Kasumi-1 (cell line): ENCODE results near the gene HOXB1.
"Not testable (repeated sequence)": the region's sequence is repeated elsewhere in the genome, so short reads cannot be mapped to it uniquely, and the experiment has no call there.

Experiments used
- DNase-seq, 2 experiments: peaks; one replicate each; lab custom pipeline; 2025; lab: John Stamatoyannopoulos, UW

HOXB1 gene

DNA sequence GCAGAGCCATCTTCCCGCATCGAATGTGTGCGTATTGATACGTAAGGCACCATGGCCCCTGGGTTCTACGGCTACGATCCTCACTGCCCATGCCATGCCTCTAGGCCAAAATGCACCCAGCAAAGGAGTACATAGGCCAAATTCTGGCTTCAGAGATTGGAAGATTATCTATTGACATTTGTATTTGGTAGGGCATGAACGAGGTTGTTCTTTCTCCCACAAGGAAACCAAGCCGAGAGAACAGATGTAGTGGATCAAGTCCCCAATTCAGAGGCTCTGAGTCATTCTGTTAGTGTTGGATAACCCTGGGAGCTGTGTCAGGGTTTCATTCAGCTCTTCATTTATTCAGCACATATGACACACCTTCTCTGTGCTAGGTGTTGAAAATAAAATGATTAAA lies 36.5 kb downstream of the HOXB1 start:
- no peak for DNase-seq

DNA sequence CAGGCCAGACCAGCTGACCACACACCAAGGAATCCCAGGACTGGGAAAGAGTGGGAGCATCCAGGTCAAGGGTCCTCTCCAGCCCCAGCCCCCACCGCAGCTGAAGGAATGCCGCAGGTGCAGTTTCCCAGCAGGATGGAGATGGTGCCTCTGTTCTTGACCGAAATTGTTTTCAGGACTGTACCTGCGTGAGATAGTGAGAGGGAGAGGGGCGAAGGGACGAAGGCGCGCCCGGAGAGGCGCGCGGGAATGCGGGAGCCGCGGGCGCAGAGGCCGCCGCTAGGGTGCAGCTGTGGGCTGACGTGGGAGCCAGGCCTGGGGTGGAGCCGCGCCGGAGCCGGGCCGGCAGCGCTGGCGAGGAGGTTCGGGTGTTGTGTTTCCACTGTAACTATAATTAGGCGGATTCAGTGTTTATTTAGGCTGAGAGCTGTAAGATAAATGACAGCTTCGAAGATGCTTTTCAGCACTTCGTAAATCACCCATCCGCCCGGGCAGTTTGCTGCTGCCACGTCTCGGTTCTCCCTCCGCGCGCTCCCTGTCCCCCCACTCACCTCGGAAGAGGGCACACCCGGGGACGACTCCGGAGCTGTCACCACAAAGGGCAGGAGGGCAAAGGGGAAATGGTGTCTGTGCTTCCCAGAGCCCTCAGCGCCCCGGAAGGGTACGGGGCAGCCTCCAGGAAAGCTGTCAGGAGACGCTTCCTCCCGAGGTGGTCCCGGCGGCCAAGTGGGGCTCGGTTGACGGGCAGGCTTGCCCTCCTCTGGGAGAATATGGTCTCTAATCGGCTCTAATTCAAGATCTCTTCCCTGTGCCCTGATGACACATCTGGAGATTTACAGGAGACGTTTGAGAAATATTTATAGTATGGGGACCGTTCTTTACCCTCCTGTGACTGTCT lies 38.2 kb downstream of the HOXB1 start:
- DNase-seq, result no peak

GRCh38 chr17:48491527-48492273 lies 39.1 kb downstream of the HOXB1 start:
- no peak for DNase-seq

DNA sequence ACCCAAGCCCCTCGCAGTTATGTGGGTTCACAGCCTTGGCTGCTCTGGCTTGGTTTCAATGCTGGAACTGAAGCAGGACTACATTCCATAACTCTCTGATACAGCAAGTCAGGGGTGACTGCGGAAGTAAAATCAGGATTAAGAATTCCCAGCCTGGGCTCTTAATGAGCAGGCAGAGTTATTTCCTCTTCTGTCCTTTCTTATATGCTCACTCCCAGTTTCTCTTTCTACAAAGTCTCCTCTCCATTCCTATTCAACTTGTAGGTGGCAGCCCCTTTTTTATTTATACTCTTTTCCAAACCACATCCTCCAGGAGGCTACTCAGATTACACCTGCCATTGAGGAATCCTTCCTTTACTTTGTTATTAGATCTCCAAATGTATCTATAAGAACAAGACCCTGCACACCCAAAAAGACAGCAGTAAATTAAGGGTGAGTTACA lies 40.3 kb downstream of the HOXB1 start:
- no peak for DNase-seq

GRCh38 chr17:48489781-48490180 lies 41.0 kb downstream of the HOXB1 start:
- DNase-seq, result no peak

GRCh38 chr17:48488548-48489106 lies 42.2 kb downstream of the HOXB1 start:
- DNase-seq, result no peak

- no peak for DNase-seq
Measured at GRCh38 chr17:48487221-48487620, 43.6 kb downstream of the HOXB1 start.

DNA sequence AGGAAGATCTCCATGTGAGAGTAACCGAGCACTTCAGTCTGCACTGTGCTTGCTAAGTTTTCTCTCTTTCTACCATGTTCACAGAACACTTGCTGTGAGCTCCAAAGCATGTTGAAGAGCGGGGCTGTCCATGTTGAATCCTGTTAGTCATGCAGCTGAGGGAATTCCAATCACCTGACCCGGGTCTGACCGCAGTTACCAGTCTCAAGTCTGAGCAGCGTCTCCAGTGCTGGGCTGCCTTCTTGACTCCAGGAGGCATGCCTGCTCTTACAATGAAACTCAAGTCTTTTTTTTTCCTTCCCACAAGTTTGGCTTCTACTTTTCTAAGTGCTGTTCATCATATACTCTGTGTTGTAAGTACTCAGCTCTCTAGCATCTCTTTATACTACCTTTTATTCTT lies 44.3 kb downstream of the HOXB1 start:
- DNase-seq, result no peak

DNA sequence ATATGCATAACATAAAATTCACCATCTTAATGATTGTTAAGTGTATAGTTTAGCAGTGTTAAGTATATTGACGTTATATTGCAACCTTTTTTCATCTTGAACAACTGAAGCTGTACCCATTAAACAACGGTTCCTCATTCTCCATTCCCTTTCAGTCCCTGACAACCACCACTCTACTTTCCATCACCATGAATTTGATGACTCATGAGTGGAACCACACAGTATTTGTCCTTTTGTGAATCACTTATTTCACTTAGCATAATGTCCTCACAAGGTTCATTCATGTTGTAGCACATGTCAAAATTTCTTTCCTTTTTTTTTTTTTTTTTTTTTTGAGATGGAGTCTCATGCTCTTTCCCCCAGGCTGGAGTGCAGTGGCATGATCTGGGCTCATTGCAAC lies 46.0 kb downstream of the HOXB1 start:
- DNase-seq, result peak; percentile 26 to 58

GRCh38 chr17:48484256-48484655 lies 46.6 kb downstream of the HOXB1 start:
- no peak for DNase-seq

GRCh38 chr17:48483471-48484131 lies 47.2 kb downstream of the HOXB1 start:
- DNase-seq, result peak; percentile 93 to 95

- DNase-seq, result no peak
Measured at GRCh38 chr17:48483004-48483403, 47.8 kb downstream of the HOXB1 start.

- DNase-seq, result not testable (repeated sequence)
Measured at GRCh38 chr17:48482301-48482700, 48.5 kb downstream of the HOXB1 start.

- no peak for DNase-seq
Measured at GRCh38 chr17:48479014-48479402, 51.8 kb downstream of the HOXB1 start.
